Gastrocnemius medialis (tissue), 4 donors: ENCODE measurements around the gene ABCA6.

ENCODE experiments used
- POLR2A ChIP-seq, 2 donors: fragments of 450-650 bp; IDR thresholded peaks; one replicate each; pipeline ENCODE4 v1.6.1; 2017; ENCODE audit warnings: antibody characterized with exemption in 2 of 2, mild to moderate bottlenecking in 2 of 2, moderate library complexity in 2 of 2
- TF ChIP-seq, protein P1 (sequence below), 5 experiments: fragments of 450-650 bp in 3 of 5; fragments of 200-600 bp in 2 of 5; sonication (generic) in 2 of 5; IDR thresholded peaks in 4 of 5; conservative IDR thresholded peaks in 1 of 5; 1 replicate in 4 of 5; 2 replicates in 1 of 5; pipeline ENCODE4 v1.5.1; 2016 to 2019; ENCODE audit warnings: antibody characterized with exemption in 5 of 5, mild to moderate bottlenecking in 3 of 5, moderate library complexity in 3 of 5

DNA sequence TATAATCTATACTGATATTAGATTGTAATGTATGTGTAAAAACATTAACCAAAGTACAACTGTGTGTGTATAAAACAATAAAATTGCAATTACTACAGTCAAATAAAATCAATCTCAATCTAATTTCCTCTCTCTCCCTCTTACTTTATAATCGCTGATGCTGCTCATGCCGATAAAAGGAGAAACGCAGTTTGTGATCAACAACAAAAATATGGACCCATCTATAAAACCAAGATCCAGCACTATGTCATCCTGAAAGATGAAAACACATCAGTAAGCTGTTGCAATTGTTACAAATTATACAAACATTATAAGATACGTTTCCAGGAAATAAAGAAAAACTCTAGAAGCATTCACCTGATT, 33.5 kb upstream of the ABCA6 start:
- TF ChIP-seq, protein P1, sequence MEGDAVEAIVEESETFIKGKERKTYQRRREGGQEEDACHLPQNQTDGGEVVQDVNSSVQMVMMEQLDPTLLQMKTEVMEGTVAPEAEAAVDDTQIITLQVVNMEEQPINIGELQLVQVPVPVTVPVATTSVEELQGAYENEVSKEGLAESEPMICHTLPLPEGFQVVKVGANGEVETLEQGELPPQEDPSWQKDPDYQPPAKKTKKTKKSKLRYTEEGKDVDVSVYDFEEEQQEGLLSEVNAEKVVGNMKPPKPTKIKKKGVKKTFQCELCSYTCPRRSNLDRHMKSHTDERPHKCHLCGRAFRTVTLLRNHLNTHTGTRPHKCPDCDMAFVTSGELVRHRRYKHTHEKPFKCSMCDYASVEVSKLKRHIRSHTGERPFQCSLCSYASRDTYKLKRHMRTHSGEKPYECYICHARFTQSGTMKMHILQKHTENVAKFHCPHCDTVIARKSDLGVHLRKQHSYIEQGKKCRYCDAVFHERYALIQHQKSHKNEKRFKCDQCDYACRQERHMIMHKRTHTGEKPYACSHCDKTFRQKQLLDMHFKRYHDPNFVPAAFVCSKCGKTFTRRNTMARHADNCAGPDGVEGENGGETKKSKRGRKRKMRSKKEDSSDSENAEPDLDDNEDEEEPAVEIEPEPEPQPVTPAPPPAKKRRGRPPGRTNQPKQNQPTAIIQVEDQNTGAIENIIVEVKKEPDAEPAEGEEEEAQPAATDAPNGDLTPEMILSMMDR (IDR thresholded peaks at IDR 0.05 in 4 of 5, conservative IDR thresholded peaks at IDR 0.05 in 1 of 5): no peak
- no peak for TF ChIP-seq POLR2A (IDR thresholded peaks at IDR 0.05)
